A549 (cell line): ENCODE results near the gene SETBP1. TPM values are rescaled to one million over a fixed set of nuclear protein-coding genes. Genes with fewer than 3 reads are reported as not detected.

Source experiments
- ATAC-seq, 2 experiments: fragments of 200-7000 bp in 1 of 2; fragments of >200 bp in 1 of 2; cut with Nextera tagmentation in 1 of 2; cut with Tn5 transposase in 1 of 2; 3 replicates each; pipeline versions ENCODE4 v1.8.0 to v1.9.1; 2018 to 2020; ENCODE audit warnings: mild to moderate bottlenecking in 1 of 2, moderate library complexity in 1 of 2
- CTCF ChIA-PET: fragments of 300-600 bp; sonication (Branson Sonifier 250); formaldehyde crosslinking; extraction: SDS; loops from one replicate; lab custom pipeline; 2021; ENCODE audit warnings: antibody characterized with exemption, inconsistent platforms; lab: Yijun Ruan, JAX
- POLR2A ChIA-PET: fragments of 350-600 bp; formaldehyde crosslinking; extraction: SDS; loops from one replicate; lab custom pipeline; 2021; ENCODE audit warnings: antibody characterized with exemption, inconsistent platforms; lab: Yijun Ruan, JAX
- DNase-seq, 2 experiments: peaks; one replicate each; pipeline versions ENCODE4 v3.0.0 to v3.0.0-alpha.2; 2011 to 2016; ENCODE audit warnings: low read depth in 1 of 2, low spot score in 1 of 2
- FAIRE-seq: peaks from 2 replicates; lab custom pipeline; 2011; peaks lifted over from hg19 to GRCh38; lab: Jason Lieb, UNC
- H3K27ac ChIP-seq, 2 experiments: fragments of >200 bp; sonication (Bioruptor Twin); formaldehyde crosslinking; 3 replicates each; pipeline ENCODE4 v1.5.1; 2016 to 2017
- H3K4me1 ChIP-seq: fragments of >200 bp; sonication (Bioruptor Twin); formaldehyde crosslinking; 3 replicates; pipeline ENCODE4 v1.6.1; 2016
- H3K4me2 ChIP-seq: fragments of >200 bp; sonication (Bioruptor Twin); formaldehyde crosslinking; 3 replicates; pipeline ENCODE4 v1.6.1; 2016
- H3K4me3 ChIP-seq: fragments of >200 bp; sonication (Bioruptor Twin); formaldehyde crosslinking; 3 replicates; pipeline ENCODE4 v1.5.1; 2016
- H3K9me3 ChIP-seq: fragments of >200 bp; sonication (Bioruptor Twin); formaldehyde crosslinking; 3 replicates; pipeline ENCODE4 v1.6.1; 2016
- BCL3 ChIP-seq: fragments of >200 bp; sonication (Bioruptor Twin); formaldehyde crosslinking; IDR thresholded peaks from 3 replicates; pipeline ENCODE4 v1.6.1; 2016
- BHLHE40 ChIP-seq: IDR thresholded peaks from 2 replicates; pipeline ENCODE4 v1.6.1; 2012; ENCODE audit warnings: low read depth, low read length, inconsistent platforms
- CBX2 ChIP-seq: fragments of 200-600 bp; sonication (generic); IDR thresholded peaks from 2 replicates; pipeline ENCODE4 v1.6.1; 2016; ENCODE audit warnings: low read depth, mild to moderate bottlenecking, borderline replicate concordance
- CHD2 ChIP-seq: fragments of 150-350 bp; IDR thresholded peaks from 2 replicates; pipeline ENCODE4 v1.6.1; 2014; ENCODE audit warnings: low read length; ENCODE audit not compliant: partially characterized antibody
- E2F6 ChIP-seq: IDR thresholded peaks from 2 replicates; pipeline ENCODE4 v1.6.1; 2012; ENCODE audit warnings: low read depth, borderline replicate concordance
- EHF ChIP-seq: fragments of 250-450 bp; sonication (Bioruptor Pico); IDR thresholded peaks from 2 replicates; pipeline ENCODE4 v1.5.0; 2020; ENCODE audit warnings: mild to moderate bottlenecking
- EP300 ChIP-seq, 2 experiments: fragments of >200 bp; sonication (Bioruptor Twin); formaldehyde crosslinking; IDR thresholded peaks; 2 replicates in 1 of 2; 3 replicates in 1 of 2; pipeline ENCODE4 v1.6.1; 2016 to 2017
- ESRRA ChIP-seq: fragments of 150-350 bp; IDR thresholded peaks from 2 replicates; pipeline ENCODE4 v1.6.1; 2014; ENCODE audit warnings: mild to moderate bottlenecking, low read length, borderline replicate concordance
- FOSL2 ChIP-seq, 2 experiments: fragments of 450-650 bp in 1 of 2; fragments of >200 bp in 1 of 2; sonication (Bioruptor Twin) in 1 of 2; formaldehyde crosslinking; IDR thresholded peaks; 2 replicates each; pipeline versions ENCODE4 v1.5.0 to v1.6.1; 2016 to 2020; ENCODE audit warnings: mild to moderate bottlenecking in 1 of 2, moderate library complexity in 1 of 2
- HDAC2 ChIP-seq: fragments of 200-600 bp; sonication (generic); IDR thresholded peaks from 2 replicates; pipeline ENCODE4 v1.6.1; 2016
- JUNB ChIP-seq: fragments of >200 bp; sonication (Bioruptor Twin); formaldehyde crosslinking; IDR thresholded peaks from 2 replicates; pipeline ENCODE4 v1.6.1; 2016
- MAFK ChIP-seq: fragments of 450-650 bp; IDR thresholded peaks from 2 replicates; pipeline ENCODE4 v1.6.1; 2014; ENCODE audit not compliant: partially characterized antibody
- NFE2L2 ChIP-seq: fragments of 150-350 bp; conservative IDR thresholded peaks from 2 replicates; pipeline ENCODE4 v1.6.1; 2014; ENCODE audit warnings: low read length
- NPAS2 ChIP-seq: fragments of 250-450 bp; sonication (Bioruptor Pico); IDR thresholded peaks from 2 replicates; pipeline ENCODE4 v1.8.0; 2022; ENCODE audit warnings: mild to moderate bottlenecking, moderate library complexity, borderline replicate concordance
- PBX3 ChIP-seq: IDR thresholded peaks from 2 replicates; pipeline ENCODE4 v1.6.1; 2012
- POLR2A ChIP-seq: IDR thresholded peaks from 2 replicates; pipeline ENCODE4 v1.6.1; 2012; ENCODE audit warnings: mild to moderate bottlenecking, low read length
- POLR2AphosphoS2 ChIP-seq: conservative IDR thresholded peaks from 2 replicates; pipeline ENCODE4 v1.6.1; 2012; ENCODE audit warnings: low read length, improper control_type of control experiment, inconsistent platforms
- RARB ChIP-seq: fragments of 250-450 bp; sonication (Bioruptor Pico); IDR thresholded peaks from 2 replicates; pipeline ENCODE4 v1.8.0; 2021; ENCODE audit warnings: mild to moderate bottlenecking, moderate library complexity
- RFX5 ChIP-seq: fragments of 450-650 bp; IDR thresholded peaks from 2 replicates; pipeline ENCODE4 v1.7.1; 2014; ENCODE audit warnings: antibody characterized with exemption, mild to moderate bottlenecking, moderate library complexity
- TP53 ChIP-seq: fragments of 250-450 bp; sonication (Bioruptor Pico); IDR thresholded peaks from 2 replicates; pipeline ENCODE4 v1.5.0; 2021; ENCODE audit warnings: mild to moderate bottlenecking, moderate library complexity
- WGBS: methylation state at CpG from one replicate; pipeline ENCODE4 v1.1.6; 2017; ENCODE audit errors: missing lambda C conversion rate; 5-methylcytosine and 5-hydroxymethylcytosine counted together
- polyA plus RNA-seq, 4 experiments: library from polyadenylated mRNA; depleted of rRNA in 3 of 4; stranded (reverse); fragments of >200 nt; fragmentation: RNase III in 1 of 4; extraction: RNeasy Plus Mini Kit Qiagen cat#74134 plus additional on column Dnase treatment in 1 of 4; gene quantifications; 2 replicates in 3 of 4; 3 replicates in 1 of 4; pipeline ENCODE4 v1.2.3, GENCODE V29; 2011 to 2017
- TF ChIP-seq, protein P1 (sequence below): fragments of 450-650 bp; IDR thresholded peaks from 2 replicates; pipeline ENCODE4 v1.6.1; 2014; ENCODE audit warnings: antibody characterized with exemption
- TF ChIP-seq, protein P2 (sequence below): fragments of 200-600 bp; sonication (generic); IDR thresholded peaks from 2 replicates; pipeline ENCODE4 v1.6.1; 2016; ENCODE audit warnings: antibody characterized with exemption, mild to moderate bottlenecking, moderate library complexity

The SETBP1 gene
- polyA plus RNA-seq, 2 of the 4 experiments (the other 2 are of a cell fraction), result 0.50 to 1.9 TPM

GRCh38 chr18:44841221-44841620 lies 160.5 kb downstream of the SETBP1 start:
- DNase-seq (no peak), ATAC-seq (no peak), FAIRE-seq (no peak)
- no peak overlapping the region for H3K4me3 ChIP-seq
- TF ChIP-seq NPAS2 (no peak), CBX2 (no peak), POLR2A (no peak), PBX3 (no peak), MAFK (no peak), HDAC2 (no peak), E2F6 (no peak), POLR2AphosphoS2 (no peak), JUNB (no peak), EHF (CRISPR knock-in tag) (no peak)
- TF ChIP-seq, protein P1, sequence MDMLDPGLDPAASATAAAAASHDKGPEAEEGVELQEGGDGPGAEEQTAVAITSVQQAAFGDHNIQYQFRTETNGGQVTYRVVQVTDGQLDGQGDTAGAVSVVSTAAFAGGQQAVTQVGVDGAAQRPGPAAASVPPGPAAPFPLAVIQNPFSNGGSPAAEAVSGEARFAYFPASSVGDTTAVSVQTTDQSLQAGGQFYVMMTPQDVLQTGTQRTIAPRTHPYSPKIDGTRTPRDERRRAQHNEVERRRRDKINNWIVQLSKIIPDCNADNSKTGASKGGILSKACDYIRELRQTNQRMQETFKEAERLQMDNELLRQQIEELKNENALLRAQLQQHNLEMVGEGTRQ, result no peak
- ChIA-PET POLR2A (no interaction called here), CTCF (no interaction called here)
- H3K27ac ChIP-seq, result no peak overlapping the region
- peaks cover 16% of the 10 kb centered on the region for H3K4me1 ChIP-seq
- 86% methylated on average over 4 of the region's 4 CpGs for WGBS
- no peaks in the 10 kb centered on the region for H3K9me3 ChIP-seq
- H3K4me2 ChIP-seq, result no peak overlapping the region

GRCh38 chr18:44841752-44842587 lies 161.3 kb downstream of the SETBP1 start:
- FAIRE-seq, result no peak
- POLR2A ChIA-PET, result no interaction called here
- DNase-seq, result no peak
- ATAC-seq, result no peak
- H3K4me2 ChIP-seq, result no peak overlapping the region
- no peak overlapping the region for H3K27ac ChIP-seq
- CTCF ChIA-PET, result interaction anchor here (0.5 kb wide), 1 partner anchor 543 kb away, joined by 3 read pairs; no protein-coding TSS in a partner anchor
- TF ChIP-seq BHLHE40 (no peak), NPAS2 (no peak), RFX5 (no peak), NFE2L2 (no peak)
- WGBS, result 83% methylated on average over 10 of the region's 10 CpGs
- no peak overlapping the region for H3K4me3 ChIP-seq
- H3K9me3 ChIP-seq, result no peaks in the 10 kb centered on the region
- peaks cover 16% of the 10 kb centered on the region for H3K4me1 ChIP-seq

DNA sequence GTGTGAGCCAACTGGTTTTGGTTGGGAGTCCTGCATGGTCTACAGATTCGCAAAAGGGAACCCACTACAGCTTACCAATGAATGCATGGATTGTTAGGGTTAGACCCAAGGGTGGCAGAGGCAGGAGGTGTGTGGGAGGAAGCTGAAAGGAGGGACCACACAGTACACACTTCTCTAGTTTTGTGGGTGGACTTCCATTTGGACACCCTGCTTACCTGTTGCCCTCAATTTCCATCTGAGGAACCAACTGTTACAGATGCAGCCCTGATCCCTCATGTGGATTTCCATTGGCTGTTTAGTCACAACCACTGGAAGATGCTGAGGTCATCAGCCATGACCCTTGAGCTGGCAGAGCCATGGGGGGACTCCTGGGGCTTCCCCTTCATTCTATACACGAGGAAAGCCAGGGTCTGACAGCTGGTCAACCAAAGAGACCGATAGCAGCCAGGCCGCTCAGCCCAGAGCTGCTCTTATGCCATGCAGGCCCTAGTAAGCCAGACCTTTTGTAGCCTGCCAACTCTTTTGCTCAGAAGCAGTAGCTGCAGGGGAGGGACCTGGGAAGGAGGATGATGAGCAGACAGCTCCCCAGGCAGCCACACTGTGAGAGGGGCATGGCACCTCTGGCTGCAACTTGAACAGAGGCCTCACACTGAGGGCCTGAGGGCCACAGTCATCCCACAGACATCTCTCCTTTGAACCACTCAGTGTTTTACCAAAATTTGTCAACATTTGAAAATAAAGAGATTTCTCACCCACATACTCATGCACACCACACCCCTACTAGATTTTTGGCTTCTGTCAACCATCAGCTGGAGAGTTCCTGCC lies 162.1 kb downstream of the SETBP1 start:
- Histone ChIP-seq H3K27ac (no peak overlapping the region), H3K4me1 (peaks cover 16% of the 10 kb centered on the region), H3K9me3 (no peaks in the 10 kb centered on the region), H3K4me2 (no peak overlapping the region), H3K4me3 (no peak overlapping the region)
- FAIRE-seq, result no peak
- ChIA-PET CTCF (no interaction called here), POLR2A (no interaction called here)
- ATAC-seq, result no peak
- DNase-seq, result no peak
- WGBS, result 83% methylated on average over 3 of the region's 4 CpGs
- TF ChIP-seq PBX3 (no peak), ESRRA (no peak), MAFK (no peak), RARB (no peak), BCL3 (no peak), EP300 (IDR thresholded peaks at IDR 0.05) (no peak), CHD2 (no peak), FOSL2 (IDR thresholded peaks at IDR 0.05) (no peak), FOSL2 (CRISPR knock-in tag; IDR thresholded peaks at IDR 0.05) (no peak), TP53 (CRISPR knock-in tag) (no peak)
- TF ChIP-seq, protein P1, result no peak
- TF ChIP-seq, protein P2, sequence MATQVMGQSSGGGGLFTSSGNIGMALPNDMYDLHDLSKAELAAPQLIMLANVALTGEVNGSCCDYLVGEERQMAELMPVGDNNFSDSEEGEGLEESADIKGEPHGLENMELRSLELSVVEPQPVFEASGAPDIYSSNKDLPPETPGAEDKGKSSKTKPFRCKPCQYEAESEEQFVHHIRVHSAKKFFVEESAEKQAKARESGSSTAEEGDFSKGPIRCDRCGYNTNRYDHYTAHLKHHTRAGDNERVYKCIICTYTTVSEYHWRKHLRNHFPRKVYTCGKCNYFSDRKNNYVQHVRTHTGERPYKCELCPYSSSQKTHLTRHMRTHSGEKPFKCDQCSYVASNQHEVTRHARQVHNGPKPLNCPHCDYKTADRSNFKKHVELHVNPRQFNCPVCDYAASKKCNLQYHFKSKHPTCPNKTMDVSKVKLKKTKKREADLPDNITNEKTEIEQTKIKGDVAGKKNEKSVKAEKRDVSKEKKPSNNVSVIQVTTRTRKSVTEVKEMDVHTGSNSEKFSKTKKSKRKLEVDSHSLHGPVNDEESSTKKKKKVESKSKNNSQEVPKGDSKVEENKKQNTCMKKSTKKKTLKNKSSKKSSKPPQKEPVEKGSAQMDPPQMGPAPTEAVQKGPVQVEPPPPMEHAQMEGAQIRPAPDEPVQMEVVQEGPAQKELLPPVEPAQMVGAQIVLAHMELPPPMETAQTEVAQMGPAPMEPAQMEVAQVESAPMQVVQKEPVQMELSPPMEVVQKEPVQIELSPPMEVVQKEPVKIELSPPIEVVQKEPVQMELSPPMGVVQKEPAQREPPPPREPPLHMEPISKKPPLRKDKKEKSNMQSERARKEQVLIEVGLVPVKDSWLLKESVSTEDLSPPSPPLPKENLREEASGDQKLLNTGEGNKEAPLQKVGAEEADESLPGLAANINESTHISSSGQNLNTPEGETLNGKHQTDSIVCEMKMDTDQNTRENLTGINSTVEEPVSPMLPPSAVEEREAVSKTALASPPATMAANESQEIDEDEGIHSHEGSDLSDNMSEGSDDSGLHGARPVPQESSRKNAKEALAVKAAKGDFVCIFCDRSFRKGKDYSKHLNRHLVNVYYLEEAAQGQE, result no peak
